Adrenal gland (tissue), 12 donors: Measurements from ENCODE around the gene MITF. TPM values are rescaled to one million over a fixed set of nuclear protein-coding genes. Genes with fewer than 3 reads are reported as not detected.

Experiments
- DNase-seq, 7 donors: peaks; one replicate each; pipeline ENCODE4 v3.0.0-alpha.2; 2019 to 2020
- H3K27ac ChIP-seq, 5 donors: fragments of 200-600 bp; sonication (generic) in 4 of 5; 1 replicate in 3 of 5; 2 replicates in 2 of 5; pipeline versions ENCODE4 v1.5.1 to v1.8.0; 2016 to 2020; ENCODE audit warnings: mild to moderate bottlenecking in 1 of 5
- H3K27me3 ChIP-seq: fragments of 200-600 bp; 2 replicates; pipeline ENCODE4 v1.8.0; 2021
- H3K36me3 ChIP-seq, 2 donors: fragments of 200-600 bp; replicated peaks in 1 of 2; 1 replicate in 1 of 2; 2 replicates in 1 of 2; pipeline versions ENCODE4 v1.5.1 to v1.8.0; 2018 to 2022
- H3K4me1 ChIP-seq, 2 donors: fragments of 200-600 bp; replicated peaks in 1 of 2; 1 replicate in 1 of 2; 2 replicates in 1 of 2; pipeline versions ENCODE4 v1.5.1 to v1.8.0; 2018 to 2021
- H3K4me3 ChIP-seq, 4 donors: fragments of 200-600 bp; sonication (generic) in 3 of 4; one replicate each; pipeline ENCODE4 v1.5.1; 2016 to 2018
- H3K9me3 ChIP-seq, 3 donors: fragments of 200-600 bp; sonication (generic) in 1 of 3; replicated peaks in 1 of 3; 1 replicate in 2 of 3; 2 replicates in 1 of 3; pipeline versions ENCODE4 v1.5.1 to v1.8.0; 2016 to 2021
- CTCF ChIP-seq, 6 experiments: fragments of 450-650 bp in 4 of 6; fragments of 200-600 bp in 2 of 6; sonication (generic) in 1 of 6; IDR thresholded peaks; 1 replicate in 5 of 6; 2 replicates in 1 of 6; pipeline versions ENCODE4 v1.5.1 to v1.8.0; 2016 to 2021; ENCODE audit warnings: antibody characterized with exemption in 6 of 6, mild to moderate bottlenecking in 2 of 6, moderate library complexity in 1 of 6
- POLR2A ChIP-seq, 2 donors: fragments of 450-650 bp; IDR thresholded peaks; one replicate each; pipeline ENCODE4 v1.6.1; 2017; ENCODE audit warnings: antibody characterized with exemption in 2 of 2, mild to moderate bottlenecking in 2 of 2, moderate library complexity in 1 of 2
- WGBS, 4 donors: extraction: QIAGEN DNeasy Blood & Tissue Kit in 2 of 4; methylation state at CpG; one replicate each; pipeline versions ENCODE4 v1.1.5 to v1.1.7; 2013 to 2017; 5-methylcytosine and 5-hydroxymethylcytosine counted together
- intact Hi-C, 2 donors: fragments of 100-400 bp; cut with DNase I; formaldehyde crosslinking; loops; one replicate each; pipeline versions ENCODE4 v1.14.1 to v1.15.0; 2022 to 2023
- polyA plus RNA-seq, 3 donors: library from polyadenylated mRNA; stranded (reverse); fragments of 200-250 nt in 2 of 3; fragments of 350-450 nt in 1 of 3; fragmentation: Illumina TruSeq in 1 of 3; extraction: RNeasy Lipid Tissue Mini Kit (QIAGEN cat#74804) in 1 of 3; gene quantifications; one replicate each; pipeline ENCODE4 v1.2.3, GENCODE V29; 2013 to 2014
- total RNA-seq, 9 donors: library from RNA; depleted of rRNA in 4 of 9; stranded (reverse); fragments of >200 nt in 4 of 9; fragments of 120-200 nt in 1 of 9; fragmentation: NEBNext Ultra II Directional in 1 of 9; extraction: Animal tissue kit (Norgen Biotek cat#: 25700) in 1 of 9; gene quantifications; one replicate each; pipeline versions ENCODE4 v1.1.0 to v1.2.4, GENCODE V29; 2013 to 2023
- donor health status: healthy with polysubstance abuse.
- donor health status: Bipolar disorder and iron deficiency.
- donor health status: DM: yes; HTN: yes; CAD: no.
- donor health status: DM: no; HTN: no; CAD: no.
- donor health status: DM: no; HTN: no; CAD: no.
- donor health status: DM: yes; HTN: yes; CAD: no.

Gene MITF
- total and polyA plus RNA-seq, 12 donors, result 2.4 to 23.4 (median 10.6) TPM

GRCh38 chr3:69770219-69770618 is 31.0 kb downstream of the MITF start:
- no peak overlapping the region for H3K27ac ChIP-seq

GRCh38 chr3:69770976-69771634 is 31.8 kb downstream of the MITF start:
- H3K4me1 ChIP-seq, result peaks cover 8 to 15% of the 10 kb centered on the region in 2 donors
- no peak for DNase-seq
- H3K9me3 ChIP-seq, result no peaks in the 10 kb centered on the region
- WGBS, 4 donors, result 80 to 85% (median 84%) methylated on average over 6 of the region's 6 CpGs
- H3K27me3 ChIP-seq, result no peaks in the 10 kb centered on the region
- no peak for TF ChIP-seq POLR2A (IDR thresholded peaks at IDR 0.05)
- no peak for TF ChIP-seq CTCF (IDR thresholded peaks at IDR 0.05)
- H3K4me3 ChIP-seq, result no peak overlapping the region
- no peaks in the 10 kb centered on the region for H3K36me3 ChIP-seq
- intact Hi-C loops, result no loop called here
- H3K27ac ChIP-seq, result no peak overlapping the region

More at GRCh38 chr3:69770219-69770618, 31.0 kb downstream of the MITF start:
- no peak for TF ChIP-seq POLR2A (IDR thresholded peaks at IDR 0.05)
- TF ChIP-seq CTCF (IDR thresholded peaks at IDR 0.05), result no peak
- H3K36me3 ChIP-seq, result no peaks in the 10 kb centered on the region
- H3K27me3 ChIP-seq, result no peaks in the 10 kb centered on the region
- intact Hi-C loops, result no loop called here
- H3K4me3 ChIP-seq, result no peak overlapping the region
- H3K9me3 ChIP-seq, result no peaks in the 10 kb centered on the region
- peaks cover 9 to 23% of the 10 kb centered on the region in 2 donors for H3K4me1 ChIP-seq
- DNase-seq, result no peak

- Histone ChIP-seq H3K36me3 (no peaks in the 10 kb centered on the region), H3K27ac (no peak overlapping the region), H3K9me3 (no peaks in the 10 kb centered on the region), H3K27me3 (no peaks in the 10 kb centered on the region), H3K4me3 (no peak overlapping the region), H3K4me1 (peaks cover 7 to 17% of the 10 kb centered on the region in 2 donors)
- DNase-seq, result no peak
- TF ChIP-seq POLR2A (IDR thresholded peaks at IDR 0.05) (no peak), CTCF (IDR thresholded peaks at IDR 0.05) (no peak)
- WGBS, 4 donors, result 67 to 78% (median 72%) methylated on average over 2 of the region's 2 CpGs
- intact Hi-C loops, result no loop called here
Observed at GRCh38 chr3:69772152-69772867, 33.0 kb downstream of the MITF start.

- peaks cover 0 to 12% of the 10 kb centered on the region in 2 donors for H3K4me1 ChIP-seq
- no peaks in the 10 kb centered on the region for H3K27me3 ChIP-seq
- H3K27ac ChIP-seq, result no peak overlapping the region
- no peak overlapping the region for H3K4me3 ChIP-seq
- WGBS, 4 donors, result 39 to 59% (median 51%) methylated on average over 1 of the region's 1 CpG
- intact Hi-C loops, result no loop called here
- H3K9me3 ChIP-seq, result no peaks in the 10 kb centered on the region
- peak; percentile 71 to 91 (median 85) for DNase-seq
- no peak for TF ChIP-seq POLR2A (IDR thresholded peaks at IDR 0.05)
- TF ChIP-seq CTCF (IDR thresholded peaks at IDR 0.05), result no peak
- H3K36me3 ChIP-seq, result no peaks in the 10 kb centered on the region
Observed at GRCh38 chr3:69774029-69774428, 34.8 kb downstream of the MITF start.
